Neural progenitor cell (in vitro differentiated cells): Measurements from ENCODE around the gene RPLP1.

Source experiments
- CTCF ChIP-seq: fragments of 200-600 bp; sonication (generic); IDR thresholded peaks from 2 replicates; pipeline ENCODE4 v1.5.1; 2017; ENCODE audit warnings: antibody characterized with exemption, mild to moderate bottlenecking
- EZH2 ChIP-seq: fragments of 200-600 bp; sonication (generic); IDR thresholded peaks from 2 replicates; pipeline ENCODE4 v1.6.1; 2017; ENCODE audit warnings: antibody characterized with exemption, mild to moderate bottlenecking, moderate library complexity

- TF ChIP-seq CTCF: no peak
- TF ChIP-seq EZH2: no peak
Measured at GRCh38 chr15:69422336-69422895, 30.2 kb upstream of the RPLP1 start.
